IMR-90 (cell line): ENCODE measurements around the gene ARHGAP12. TPM values are rescaled to one million over a fixed set of nuclear protein-coding genes. Genes with fewer than 3 reads are reported as not detected.

ENCODE experiments used
- ATAC-seq: fragments of 200-7000 bp; cut with Tn5 transposase; 2 replicates; pipeline ENCODE4 v1.9.1; 2020; ENCODE audit warnings: low read depth, mild to moderate bottlenecking, moderate library complexity
- BruUV-seq: library from RNA; stranded (reverse); fragments of 400-500 nt; replicated peaks from 2 replicates; lab custom pipeline; 2021; lab: Mats Ljungman, UMichigan
- CTCF ChIA-PET: fragments of 300-600 bp; formaldehyde crosslinking; extraction: SDS; loops from one replicate; lab custom pipeline; 2021; ENCODE audit warnings: antibody characterized with exemption; lab: Yijun Ruan, JAX
- POLR2A ChIA-PET: fragments of 300-600 bp; sonication (Branson Sonifier 250); formaldehyde crosslinking; loops from one replicate; lab custom pipeline; 2022; ENCODE audit warnings: antibody characterized with exemption; ENCODE audit not compliant: unreplicated experiment; lab: Charles Lee
- DNase-seq: peaks from one replicate; pipeline ENCODE4 v3.0.0; 2013
- H2AFZ ChIP-seq: replicated peaks from 2 replicates; pipeline ENCODE3; 2013; ENCODE audit warnings: low read length, mild to moderate bottlenecking; ENCODE audit not compliant: poor library complexity
- H2AK5ac ChIP-seq: 2 replicates; pipeline ENCODE4 v1.6.1; 2013; ENCODE audit warnings: low read depth, low read length, inconsistent platforms
- H2AK9ac ChIP-seq: replicated peaks from 2 replicates; pipeline ENCODE3; 2013; ENCODE audit warnings: mild to moderate bottlenecking, low read depth, low read length, moderate library complexity; ENCODE audit not compliant: poor library complexity
- H2BK120ac ChIP-seq: 2 replicates; pipeline ENCODE4 v1.6.1; 2013; ENCODE audit warnings: low read depth, low read length, inconsistent platforms
- H2BK15ac ChIP-seq: 3 replicates; pipeline ENCODE4 v1.6.1; 2013; ENCODE audit warnings: low read depth, low read length, inconsistent platforms
- H2BK20ac ChIP-seq: 2 replicates; pipeline ENCODE4 v1.6.1; 2013; ENCODE audit warnings: low read depth, mild to moderate bottlenecking, inconsistent platforms, low read length, moderate library complexity
- H2BK5ac ChIP-seq: 2 replicates; pipeline ENCODE4 v1.6.1; 2013; ENCODE audit warnings: mild to moderate bottlenecking, low read depth, low read length, inconsistent platforms; ENCODE audit not compliant: poor library complexity, severe bottlenecking
- H3K14ac ChIP-seq: replicated peaks from 2 replicates; pipeline ENCODE4 v1.6.1; 2013; ENCODE audit warnings: low read depth, low read length, inconsistent platforms
- H3K18ac ChIP-seq: 2 replicates; pipeline ENCODE4 v1.6.1; 2013; ENCODE audit warnings: low read depth, low read length, control low read depth
- H3K23ac ChIP-seq: 2 replicates; pipeline ENCODE4 v1.6.1; 2013; ENCODE audit warnings: low read depth, low read length, inconsistent platforms
- H3K27ac ChIP-seq: 2 replicates; pipeline ENCODE4 v1.5.1; 2013; ENCODE audit warnings: mild to moderate bottlenecking, control low read depth, low read length; ENCODE audit not compliant: insufficient read depth
- H3K27me3 ChIP-seq: 2 replicates; pipeline ENCODE4 v1.6.1; 2013; ENCODE audit warnings: low read length; ENCODE audit not compliant: control insufficient read depth, insufficient read depth
- H3K36me3 ChIP-seq: 2 replicates; pipeline ENCODE4 v1.6.1; 2013; ENCODE audit warnings: low read length, mixed read lengths; ENCODE audit not compliant: control insufficient read depth, insufficient read depth
- H3K4ac ChIP-seq: 2 replicates; pipeline ENCODE4 v1.6.1; 2013; ENCODE audit warnings: low read depth, low read length, inconsistent platforms
- H3K4me1 ChIP-seq: 2 replicates; pipeline ENCODE4 v1.6.1; 2013; ENCODE audit warnings: low read length, mixed read lengths; ENCODE audit not compliant: control insufficient read depth, insufficient read depth
- H3K4me2 ChIP-seq: 2 replicates; pipeline ENCODE4 v1.6.1; 2013; ENCODE audit warnings: low read depth, mild to moderate bottlenecking, control low read depth, low read length, moderate library complexity
- H3K4me3 ChIP-seq: 2 replicates; pipeline ENCODE4 v1.5.1; 2013; ENCODE audit warnings: low read depth, mild to moderate bottlenecking, control low read depth, low read length, moderate library complexity; ENCODE audit not compliant: insufficient read depth
- H3K56ac ChIP-seq: 2 replicates; pipeline ENCODE4 v1.6.1; 2013; ENCODE audit warnings: low read length, inconsistent platforms; ENCODE audit not compliant: insufficient read depth; ENCODE audit errors: extremely low read depth
- H3K79me1 ChIP-seq, 2 experiments: 2 replicates each; pipeline ENCODE4 v1.6.1; 2013; ENCODE audit warnings: low read length in 2 of 2, inconsistent platforms in 1 of 2, low read depth in 1 of 2
- H3K9ac ChIP-seq: 2 replicates; pipeline ENCODE4 v1.6.1; 2013; ENCODE audit warnings: low read depth, low read length, control low read depth
- H3K9me1 ChIP-seq: 2 replicates; pipeline ENCODE4 v1.6.1; 2013; ENCODE audit warnings: low read length, inconsistent platforms; ENCODE audit not compliant: insufficient read depth
- H3K9me3 ChIP-seq: 2 replicates; pipeline ENCODE4 v1.6.1; 2013; ENCODE audit warnings: low read length; ENCODE audit not compliant: control insufficient read depth, insufficient read depth
- H4K20me1 ChIP-seq: 2 replicates; pipeline ENCODE4 v1.6.1; 2013; ENCODE audit warnings: low read length, inconsistent platforms; ENCODE audit not compliant: insufficient read depth
- H4K5ac ChIP-seq: 2 replicates; pipeline ENCODE4 v1.6.1; 2013; ENCODE audit warnings: mild to moderate bottlenecking, low read depth, low read length, control low read depth
- H4K8ac ChIP-seq, 2 experiments: 2 replicates each; pipeline ENCODE4 v1.6.1; 2013; ENCODE audit warnings: low read depth in 2 of 2, low read length in 2 of 2, control low read depth in 1 of 2, inconsistent platforms in 1 of 2
- H4K91ac ChIP-seq: 2 replicates; pipeline ENCODE4 v1.6.1; 2013; ENCODE audit warnings: low read depth, low read length, inconsistent platforms; ENCODE audit not compliant: insufficient read depth
- ELK1 ChIP-seq: fragments of 150-350 bp; IDR thresholded peaks from 2 replicates; pipeline ENCODE4 v1.6.1; 2016; ENCODE audit warnings: low read depth, mild to moderate bottlenecking, low read length, moderate library complexity, borderline replicate concordance
- FOS ChIP-seq: fragments of 150-350 bp; IDR thresholded peaks from 2 replicates; pipeline ENCODE4 v1.6.1; 2016; ENCODE audit warnings: low read depth, low read length
- MAFK ChIP-seq: IDR thresholded peaks from 2 replicates; pipeline ENCODE4 v1.6.1; 2012; ENCODE audit warnings: low read depth, low read length, improper control_type of control experiment
- POLR2A ChIP-seq: IDR thresholded peaks from 2 replicates; pipeline ENCODE4 v1.6.1; 2012; ENCODE audit warnings: mild to moderate bottlenecking, low read depth, low read length
- RFX5 ChIP-seq: IDR thresholded peaks from 2 replicates; pipeline ENCODE4 v1.8.0; 2012; ENCODE audit warnings: low read depth, mild to moderate bottlenecking, low read length, moderate library complexity
- SMC3 ChIP-seq: fragments of 150-350 bp; IDR thresholded peaks from 2 replicates; pipeline ENCODE4 v1.6.1; 2016; ENCODE audit warnings: low read depth, mild to moderate bottlenecking, antibody characterized with exemption, low read length, moderate library complexity
- WGBS, 2 experiments: methylation state at CpG; one replicate each; pipeline versions ENCODE4 v1.1.5 to v1.1.7; 2013; ENCODE audit warnings: missing lambda C conversion rate in 2 of 2; ENCODE audit not compliant: insufficient read length in 1 of 2; ENCODE audit errors: extremely low coverage in 2 of 2; 5-methylcytosine and 5-hydroxymethylcytosine counted together
- dilution Hi-C: fragments of 300-500 bp; cut with HindIII; formaldehyde crosslinking; loops from one replicate; pipeline ENCODE4 v1.14.3; 2018; ENCODE audit warnings: low sequenced_read_pairs; ENCODE audit not compliant: unreplicated experiment
- in situ Hi-C: fragments of 300-500 bp; cut with MboI; formaldehyde crosslinking; loops from 3 replicates; pipeline ENCODE4 v1.14.3; 2019; ENCODE audit warnings: low sequenced_read_pairs, inconsistent platforms, mixed read lengths
- intact Hi-C: fragments of 100-400 bp; cut with micrococcal nuclease; formaldehyde crosslinking; loops from 2 replicates; pipeline ENCODE4 v1.10.0; 2022
- polyA plus RNA-seq, 3 experiments: library from polyadenylated mRNA; depleted of rRNA; stranded (reverse); fragments of >200 nt; gene quantifications; 2 replicates each; pipeline ENCODE4 v1.2.3, GENCODE V29; 2012; ENCODE audit warnings: low replicate concordance in 1 of 3
- total RNA-seq: library from RNA; depleted of rRNA; stranded (reverse); fragments of >200 nt; gene quantifications from 2 replicates; pipeline ENCODE4 v1.2.3, GENCODE V29; 2012
- TF ChIP-seq, protein P1 (sequence below): conservative IDR thresholded peaks from 2 replicates; pipeline ENCODE4 v1.5.1; 2012; ENCODE audit warnings: mild to moderate bottlenecking, low read depth, low read length, improper control_type of control experiment

Gene ARHGAP12
- total and polyA plus RNA-seq, 2 of the 4 experiments (the other 2 are of a cell fraction), result 9.0 to 28.5 TPM

GRCh38 chr10:31792745-31793144 lies 135.9 kb downstream of the ARHGAP12 start:
- Histone ChIP-seq H3K4me3 (no peak overlapping the region), H2AK5ac (no peak overlapping the region), H2BK120ac (no peak overlapping the region), H2AK9ac (no peak overlapping the region), H2BK15ac (no peak overlapping the region), H2BK5ac (no peak overlapping the region), H4K5ac (no peak overlapping the region), H4K20me1 (no peaks in the 10 kb centered on the region), H3K9me1 (no peaks in the 10 kb centered on the region), H3K14ac (no peak overlapping the region), H3K9ac (no peak overlapping the region), H3K4ac (no peak overlapping the region), H2BK20ac (no peak overlapping the region), H3K9me3 (no peaks in the 10 kb centered on the region), H3K18ac (no peak overlapping the region), H4K91ac (no peak overlapping the region), H3K36me3 (no peaks in the 10 kb centered on the region), H3K23ac (no peak overlapping the region), H3K79me1 (no peaks in the 10 kb centered on the region), H4K8ac (no peak overlapping the region), H3K27ac (no peak overlapping the region), H3K4me1 (no peaks in the 10 kb centered on the region), H2AFZ (no peak overlapping the region), H3K27me3 (no peaks in the 10 kb centered on the region), H3K56ac (no peak overlapping the region), H3K4me2 (no peak overlapping the region)
- intact Hi-C loops, result no loop called here
- no TSS peak for BruUV-seq
- WGBS, 2 experiments, result no CpG with 5 or more reads among the region's 1 CpG
- TF ChIP-seq SMC3, result no peak
- no peak for TF ChIP-seq MAFK
- TF ChIP-seq ELK1, result no peak
- TF ChIP-seq FOS, result no peak
- no peak for TF ChIP-seq POLR2A
- no peak for TF ChIP-seq RFX5
- TF ChIP-seq, protein P1, sequence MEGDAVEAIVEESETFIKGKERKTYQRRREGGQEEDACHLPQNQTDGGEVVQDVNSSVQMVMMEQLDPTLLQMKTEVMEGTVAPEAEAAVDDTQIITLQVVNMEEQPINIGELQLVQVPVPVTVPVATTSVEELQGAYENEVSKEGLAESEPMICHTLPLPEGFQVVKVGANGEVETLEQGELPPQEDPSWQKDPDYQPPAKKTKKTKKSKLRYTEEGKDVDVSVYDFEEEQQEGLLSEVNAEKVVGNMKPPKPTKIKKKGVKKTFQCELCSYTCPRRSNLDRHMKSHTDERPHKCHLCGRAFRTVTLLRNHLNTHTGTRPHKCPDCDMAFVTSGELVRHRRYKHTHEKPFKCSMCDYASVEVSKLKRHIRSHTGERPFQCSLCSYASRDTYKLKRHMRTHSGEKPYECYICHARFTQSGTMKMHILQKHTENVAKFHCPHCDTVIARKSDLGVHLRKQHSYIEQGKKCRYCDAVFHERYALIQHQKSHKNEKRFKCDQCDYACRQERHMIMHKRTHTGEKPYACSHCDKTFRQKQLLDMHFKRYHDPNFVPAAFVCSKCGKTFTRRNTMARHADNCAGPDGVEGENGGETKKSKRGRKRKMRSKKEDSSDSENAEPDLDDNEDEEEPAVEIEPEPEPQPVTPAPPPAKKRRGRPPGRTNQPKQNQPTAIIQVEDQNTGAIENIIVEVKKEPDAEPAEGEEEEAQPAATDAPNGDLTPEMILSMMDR, result no peak
- ATAC-seq, result no peak
- POLR2A ChIA-PET, result no interaction called here
- dilution Hi-C loops, result no loop called here
- CTCF ChIA-PET, result no interaction called here
- no peak for DNase-seq
- in situ Hi-C loops, result no loop called here
